GM19372 (cell line): ENCODE results near the gene TWNK.

Experiments
- ATAC-seq: cut with Tn5 transposase; IDR thresholded peaks from one replicate; pipeline ENCODE4 v1.9.1; 2021; ENCODE audit warnings: mild to moderate bottlenecking, low read depth, moderate library complexity; ENCODE audit not compliant: unreplicated experiment

The TWNK gene

DNA sequence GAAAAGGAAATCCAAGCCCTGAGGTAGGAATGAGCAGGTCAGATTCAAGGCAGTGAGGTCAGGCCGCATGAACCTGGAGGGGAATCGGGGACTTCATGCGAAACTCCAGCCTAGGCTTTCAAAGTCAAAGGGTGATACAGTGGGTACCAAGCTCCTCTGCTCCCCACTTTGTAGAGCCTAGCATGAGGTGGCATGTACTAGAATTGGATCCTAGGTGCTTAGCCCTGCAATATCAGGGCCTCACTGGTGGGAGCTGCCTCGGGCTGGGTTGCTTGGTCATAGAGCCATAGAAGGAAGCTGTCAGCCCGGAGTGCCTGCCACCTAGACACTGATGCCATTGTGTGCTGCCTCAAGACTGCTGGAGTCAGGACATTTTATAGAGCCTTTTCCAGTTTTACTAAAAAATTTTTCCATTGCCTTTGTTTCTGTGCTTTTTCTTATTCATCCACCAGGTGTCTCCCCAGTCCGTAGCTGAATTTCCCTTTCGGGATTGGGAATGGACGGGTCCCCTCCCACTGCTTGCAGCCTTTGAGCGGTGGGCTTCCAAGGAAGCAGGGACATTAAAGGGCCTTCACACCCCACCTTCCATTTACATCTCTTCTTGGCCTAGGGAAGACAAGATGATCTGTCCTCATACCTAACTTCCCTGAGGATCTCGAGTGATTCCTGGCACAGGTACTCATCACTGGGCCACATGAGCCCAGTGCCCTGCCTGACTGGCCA, 6.8 kb downstream of the TWNK start:
- no peak for ATAC-seq

DNA sequence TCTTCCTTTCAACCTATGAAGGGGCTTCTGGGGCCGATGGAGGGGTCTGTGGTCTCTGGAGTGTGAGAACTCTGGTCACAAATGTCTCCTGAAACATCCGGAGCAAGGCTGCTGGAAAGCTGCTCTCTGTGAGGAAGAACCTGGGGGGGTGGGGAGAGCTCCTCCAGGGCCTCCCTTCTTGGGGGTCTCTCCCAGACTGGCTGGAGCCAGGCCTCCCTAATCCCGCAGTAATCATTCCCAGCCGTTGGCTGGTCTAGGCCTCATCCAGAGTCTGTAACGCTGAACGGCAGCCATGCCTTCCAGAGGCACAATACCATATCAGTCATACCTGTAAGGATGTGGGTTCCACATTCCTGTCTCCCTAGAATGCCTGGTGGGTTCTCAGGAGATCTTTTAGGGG, 7.8 kb downstream of the TWNK start:
- no peak for ATAC-seq

- ATAC-seq, result no peak
These were observed 9.5 kb downstream of the TWNK start for GRCh38 chr10:100996678-100997359.

- no peak for ATAC-seq
These were observed 10.2 kb downstream of the TWNK start for GRCh38 chr10:100997360-100998182.

DNA sequence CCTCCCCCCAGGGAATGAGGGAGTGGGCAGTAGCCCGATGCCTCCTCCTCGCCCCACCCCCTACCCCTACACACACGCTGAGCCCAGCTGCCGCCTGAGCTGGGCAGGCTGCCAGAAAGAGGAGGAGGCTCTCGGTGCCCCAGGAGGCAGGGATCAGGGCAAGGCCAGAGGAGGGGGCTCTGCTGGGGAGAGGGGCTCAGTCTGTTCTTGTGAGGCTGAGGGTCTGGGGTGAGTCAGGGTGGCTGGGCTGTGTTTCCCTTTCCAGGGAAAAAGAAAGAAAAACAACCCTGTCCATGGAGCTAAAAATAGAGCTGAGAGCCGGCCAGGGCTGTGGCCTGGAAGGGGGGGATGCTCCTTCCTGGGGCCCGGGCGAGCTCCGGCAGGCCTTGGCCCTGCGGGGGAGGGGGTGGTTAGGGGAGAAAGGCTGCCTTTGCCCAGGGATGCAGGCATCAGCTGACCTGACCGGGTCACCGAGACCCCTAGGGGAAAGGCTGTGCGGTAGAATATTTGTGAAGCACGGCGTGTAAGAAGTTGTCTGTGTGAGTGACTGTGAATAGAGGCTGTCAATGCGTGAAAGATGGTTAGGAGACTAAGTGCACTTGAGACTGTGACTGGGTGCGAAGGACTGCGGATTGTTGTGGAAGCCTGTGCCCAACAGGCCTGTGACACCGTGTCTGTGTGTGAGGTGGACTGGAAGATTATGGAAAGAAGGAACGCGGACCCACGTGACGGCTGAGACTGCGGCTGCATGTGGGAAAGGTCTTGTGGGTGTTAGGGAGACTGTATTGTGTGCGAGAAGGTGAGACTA, 11.0 kb downstream of the TWNK start:
- ATAC-seq, result no peak

- peak; percentile 55 for ATAC-seq
These were observed 11.8 kb downstream of the TWNK start for GRCh38 chr10:100998991-100999741.

- ATAC-seq, result no peak
These were observed 12.4 kb downstream of the TWNK start, which contains the start of gene LZTS2 for GRCh38 chr10:100999742-101000126. LZTS2 (plus strand) TSS chr10:100999808; CDS start chr10:101002539, 2,731 bp downstream.

DNA sequence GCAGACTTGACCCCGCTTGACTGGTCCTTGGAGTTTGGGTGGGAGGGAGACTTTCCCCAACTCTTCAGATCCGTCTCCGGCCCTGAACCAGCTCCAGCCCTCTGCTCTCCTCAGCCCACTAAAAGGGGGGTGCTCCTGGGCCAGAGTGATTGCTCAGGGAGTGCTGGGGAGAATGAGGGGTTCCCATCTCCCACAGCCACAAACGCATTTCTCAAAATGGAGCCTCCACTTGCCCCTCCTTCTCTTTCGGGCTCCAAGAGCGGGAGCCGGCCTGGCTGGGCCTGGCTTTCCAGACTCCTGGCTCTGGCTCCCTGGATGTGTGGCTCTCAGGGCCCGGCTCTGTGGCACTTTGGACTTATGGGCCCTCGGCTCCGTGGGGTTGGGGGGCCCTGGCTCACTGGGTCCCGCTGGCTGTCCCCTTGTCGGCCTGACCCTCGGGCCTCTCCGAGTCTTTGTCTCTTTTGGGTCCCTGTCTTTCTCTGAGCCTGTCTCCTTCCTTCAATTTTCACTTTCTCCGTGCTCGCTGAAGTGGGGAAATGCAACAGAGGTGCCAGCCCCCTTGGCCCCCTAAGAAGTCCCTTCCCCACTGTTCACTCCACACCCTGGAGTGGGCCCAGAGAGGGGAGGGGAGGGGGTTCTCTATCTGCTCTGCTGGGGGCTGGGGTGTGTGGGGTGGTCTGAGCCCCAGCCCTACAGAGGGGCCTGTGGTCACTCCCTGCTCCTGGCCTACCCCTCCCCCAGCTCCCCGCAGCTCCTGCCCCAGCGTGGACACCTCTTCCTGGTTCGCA, 13.0 kb downstream of the TWNK start:
- ATAC-seq, result no peak

GRCh38 chr10:101000915-101001658, 13.7 kb downstream of the TWNK start:
- ATAC-seq, result no peak

- no peak for ATAC-seq
These were observed 14.3 kb downstream of the TWNK start for GRCh38 chr10:101001659-101002035.

GRCh38 chr10:101002456-101002855, 15.1 kb downstream of the TWNK start:
- no peak for ATAC-seq

- ATAC-seq, result no peak
These were observed 16.4 kb downstream of the TWNK start for GRCh38 chr10:101003639-101004206.

- no peak for ATAC-seq
These were observed 18.0 kb downstream of the TWNK start for GRCh38 chr10:101005361-101005760.

DNA sequence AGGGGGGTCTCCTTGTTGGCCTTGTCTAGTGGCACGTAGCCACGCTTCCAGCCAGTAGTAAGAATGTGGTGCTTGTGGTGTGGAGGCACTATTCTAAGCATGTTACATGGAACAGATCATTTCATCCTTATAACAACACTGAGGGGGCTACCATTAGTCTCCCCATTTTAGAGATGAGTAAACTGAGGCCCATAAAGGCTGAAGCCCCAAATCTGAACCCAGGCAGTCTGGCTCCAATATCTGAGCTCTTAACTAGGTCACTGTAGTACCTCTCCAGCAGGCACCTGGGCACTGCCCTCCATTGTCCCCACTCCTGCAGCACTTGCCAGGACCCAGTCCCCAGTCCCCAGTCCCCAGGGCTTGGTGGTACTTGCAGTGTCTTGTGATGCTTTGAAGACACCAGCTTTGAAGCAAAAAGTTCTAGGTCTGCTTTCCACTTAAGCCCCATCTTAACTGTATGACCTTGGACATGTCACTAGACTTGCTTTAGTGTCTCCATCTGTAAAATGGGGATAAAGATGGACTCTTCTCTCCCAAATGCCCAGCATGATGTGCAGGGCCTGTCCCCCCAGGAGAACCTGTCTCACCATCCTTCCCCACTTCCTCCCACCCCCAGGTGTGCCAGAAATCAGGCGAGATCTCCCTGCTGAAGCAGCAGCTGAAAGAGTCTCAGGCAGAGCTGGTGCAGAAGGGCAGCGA, 18.7 kb downstream of the TWNK start:
- no peak for ATAC-seq

DNA sequence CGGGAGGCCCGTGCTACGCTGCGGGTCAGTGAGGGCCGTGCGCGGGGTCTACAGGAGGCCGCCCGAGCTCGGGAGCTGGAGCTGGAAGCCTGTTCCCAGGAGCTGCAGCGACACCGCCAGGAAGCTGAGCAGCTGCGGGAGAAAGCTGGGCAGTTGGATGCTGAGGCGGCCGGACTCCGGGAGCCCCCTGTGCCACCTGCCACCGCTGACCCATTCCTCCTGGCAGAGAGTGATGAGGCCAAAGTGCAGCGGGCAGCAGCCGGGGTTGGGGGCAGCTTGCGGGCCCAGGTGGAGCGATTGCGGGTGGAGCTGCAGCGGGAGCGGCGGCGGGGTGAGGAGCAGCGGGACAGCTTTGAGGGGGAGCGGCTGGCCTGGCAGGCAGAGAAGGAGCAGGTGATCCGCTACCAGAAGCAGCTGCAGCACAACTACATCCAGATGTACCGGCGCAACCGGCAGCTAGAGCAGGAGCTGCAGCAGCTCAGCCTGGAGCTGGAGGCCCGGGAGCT, 19.3 kb downstream of the TWNK start:
- no peak for ATAC-seq

DNA sequence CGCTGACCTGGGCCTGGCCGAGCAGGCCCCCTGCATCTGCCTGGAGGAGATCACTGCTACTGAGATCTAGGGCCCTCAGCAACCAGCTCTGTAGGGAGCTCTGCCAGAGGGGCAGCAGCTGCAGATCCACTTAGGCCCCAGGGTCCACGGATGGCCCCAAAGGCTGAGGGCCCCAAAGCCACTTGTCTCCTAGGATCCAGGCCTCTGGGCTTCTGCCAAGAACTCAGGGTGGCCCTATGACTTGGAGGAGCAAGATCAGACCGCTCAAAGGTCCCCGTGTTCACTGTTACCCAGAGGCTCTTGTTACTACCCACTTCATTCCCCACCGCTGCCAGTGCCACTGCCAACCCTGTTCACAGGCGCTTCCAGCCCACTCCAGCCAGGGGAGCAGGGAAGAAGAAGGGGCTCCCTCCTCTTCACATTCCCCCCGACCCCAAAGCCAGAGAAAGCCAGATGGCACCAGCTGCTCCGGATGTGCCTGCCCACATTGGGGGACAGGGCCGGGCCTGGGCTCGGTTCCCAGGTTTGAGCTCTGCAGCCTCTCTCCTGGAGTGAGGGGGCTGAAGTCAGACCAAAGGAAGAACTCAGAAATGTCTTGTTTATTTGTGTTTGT, 19.9 kb downstream of the TWNK start:
- ATAC-seq, result no peak
